Testis (tissue), 2 donors: ENCODE results near the gene RPE65.

Source experiments
- CTCF ChIP-seq, 3 experiments: fragments of 450-650 bp in 2 of 3; fragments of 200-600 bp in 1 of 3; sonication (generic) in 1 of 3; IDR thresholded peaks; one replicate each; pipeline ENCODE4 v1.5.1; 2016 to 2019; ENCODE audit warnings: antibody characterized with exemption in 3 of 3, mild to moderate bottlenecking in 2 of 3, moderate library complexity in 1 of 3
- POLR2A ChIP-seq: fragments of 450-650 bp; IDR thresholded peaks from one replicate; pipeline ENCODE4 v1.6.1; 2017; ENCODE audit warnings: antibody characterized with exemption, mild to moderate bottlenecking, moderate library complexity

- TF ChIP-seq CTCF (IDR thresholded peaks at IDR 0.05), result no peak
- TF ChIP-seq POLR2A, result no peak
Measured at GRCh38 chr1:68473060-68473459, 23.3 kb upstream of the RPE65 start.
